Nephron progenitor cell (in vitro differentiated cells): Measurements from ENCODE around the gene MACROD2.
"Not testable (repeated sequence)": the region's sequence is repeated elsewhere in the genome, so short reads cannot be mapped to it uniquely, and the experiment has no call there.

Experiments used
- DNase-seq: peaks from one replicate; pipeline ENCODE4 v3.0.0; 2021
- H3K27ac Mint-ChIP-seq: 2 replicates; pipeline ENCODE4 v1.8.0; 2021; ENCODE audit warnings: mild to moderate bottlenecking, moderate library complexity, mixed read lengths
- H3K27me3 Mint-ChIP-seq: 2 replicates; pipeline ENCODE4 v1.8.0; 2021; ENCODE audit warnings: mild to moderate bottlenecking, low read depth, mixed read lengths; ENCODE audit not compliant: poor library complexity
- H3K36me3 Mint-ChIP-seq: 2 replicates; pipeline ENCODE4 v1.8.0; 2021; ENCODE audit warnings: low read depth, mixed read lengths
- H3K4me1 Mint-ChIP-seq: 2 replicates; pipeline ENCODE4 v1.8.0; 2021; ENCODE audit warnings: mixed read lengths
- H3K4me3 Mint-ChIP-seq: 2 replicates; pipeline ENCODE4 v1.8.0; 2021; ENCODE audit warnings: mild to moderate bottlenecking, moderate library complexity, mixed read lengths
- H3K9me3 Mint-ChIP-seq: 2 replicates; pipeline ENCODE4 v1.8.0; 2021; ENCODE audit warnings: mild to moderate bottlenecking, moderate library complexity, mixed read lengths
- TF ChIP-seq, protein P1 (sequence below): fragments of 200-600 bp; sonication (generic); IDR thresholded peaks from 2 replicates; pipeline ENCODE4 v1.5.0; 2021; ENCODE audit warnings: antibody characterized with exemption

Gene MACROD2

DNA sequence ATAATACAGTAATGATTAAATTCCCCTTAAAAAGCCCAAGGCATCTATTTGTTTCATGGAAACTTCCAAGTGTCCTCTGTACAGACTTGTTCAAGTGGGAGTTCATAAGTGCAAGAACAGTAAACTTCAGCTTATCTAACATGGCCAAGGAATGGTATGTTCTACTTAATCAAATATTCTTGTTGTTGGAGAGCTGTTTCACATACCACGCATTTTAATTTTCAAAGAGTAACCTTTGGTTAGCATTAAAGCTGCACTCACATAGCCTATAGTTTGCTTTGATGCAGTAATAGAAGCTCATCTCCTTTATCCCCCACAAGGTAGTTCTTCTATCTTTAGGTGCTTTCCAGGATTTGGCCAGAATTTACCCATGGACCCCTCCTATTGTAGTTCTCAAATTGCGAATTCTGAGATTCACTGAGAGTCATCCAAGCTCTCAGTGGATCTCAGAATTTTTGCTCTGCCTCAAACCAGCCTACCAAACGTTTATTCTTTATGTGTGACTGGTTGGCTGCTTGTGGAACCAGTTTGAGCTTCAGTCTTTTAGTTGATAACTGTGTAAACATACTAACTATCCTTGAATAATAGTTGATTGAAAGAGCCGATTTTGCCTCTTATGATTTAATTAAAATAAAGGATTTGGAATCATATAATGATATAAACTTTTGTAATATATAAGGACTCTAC is 1010.1 kb downstream of the MACROD2 start:
- peaks cover 3% of the 10 kb centered on the region for H3K27me3 Mint-ChIP-seq
- H3K27ac Mint-ChIP-seq: no peak overlapping the region
- no peaks in the 10 kb centered on the region for H3K36me3 Mint-ChIP-seq
- no peak overlapping the region for H3K4me3 Mint-ChIP-seq
- TF ChIP-seq, protein P1, sequence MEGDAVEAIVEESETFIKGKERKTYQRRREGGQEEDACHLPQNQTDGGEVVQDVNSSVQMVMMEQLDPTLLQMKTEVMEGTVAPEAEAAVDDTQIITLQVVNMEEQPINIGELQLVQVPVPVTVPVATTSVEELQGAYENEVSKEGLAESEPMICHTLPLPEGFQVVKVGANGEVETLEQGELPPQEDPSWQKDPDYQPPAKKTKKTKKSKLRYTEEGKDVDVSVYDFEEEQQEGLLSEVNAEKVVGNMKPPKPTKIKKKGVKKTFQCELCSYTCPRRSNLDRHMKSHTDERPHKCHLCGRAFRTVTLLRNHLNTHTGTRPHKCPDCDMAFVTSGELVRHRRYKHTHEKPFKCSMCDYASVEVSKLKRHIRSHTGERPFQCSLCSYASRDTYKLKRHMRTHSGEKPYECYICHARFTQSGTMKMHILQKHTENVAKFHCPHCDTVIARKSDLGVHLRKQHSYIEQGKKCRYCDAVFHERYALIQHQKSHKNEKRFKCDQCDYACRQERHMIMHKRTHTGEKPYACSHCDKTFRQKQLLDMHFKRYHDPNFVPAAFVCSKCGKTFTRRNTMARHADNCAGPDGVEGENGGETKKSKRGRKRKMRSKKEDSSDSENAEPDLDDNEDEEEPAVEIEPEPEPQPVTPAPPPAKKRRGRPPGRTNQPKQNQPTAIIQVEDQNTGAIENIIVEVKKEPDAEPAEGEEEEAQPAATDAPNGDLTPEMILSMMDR: no peak
- peaks cover 4% of the 10 kb centered on the region for H3K9me3 Mint-ChIP-seq
- H3K4me1 Mint-ChIP-seq: peaks cover 14% of the 10 kb centered on the region
- no peak for DNase-seq

DNA sequence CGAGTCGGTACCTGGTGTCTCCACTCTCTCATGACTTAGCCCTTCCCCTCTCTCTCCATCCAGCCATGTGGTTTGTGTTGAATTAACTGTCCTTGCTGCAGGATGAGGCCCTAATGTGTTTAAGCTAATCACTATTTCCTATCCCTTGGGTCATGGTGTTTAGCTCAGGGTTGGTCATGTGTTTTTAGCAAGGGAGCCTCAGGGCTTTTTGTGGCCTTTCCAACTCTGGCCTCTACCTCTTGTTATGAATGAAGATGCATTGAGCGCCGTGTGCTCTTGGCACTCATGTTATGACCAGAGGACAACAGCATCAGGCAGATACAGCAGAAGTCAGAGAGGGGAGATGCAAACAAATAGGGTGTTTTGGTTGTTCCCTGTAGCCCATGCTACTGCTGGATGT is 1016.3 kb downstream of the MACROD2 start:
- Mint-ChIP-seq H3K27ac (no peak overlapping the region), H3K4me1 (peaks cover 42% of the 10 kb centered on the region), H3K4me3 (no peak overlapping the region), H3K36me3 (no peaks in the 10 kb centered on the region), H3K27me3 (peaks cover 3% of the 10 kb centered on the region), H3K9me3 (peaks cover 3% of the 10 kb centered on the region)
- DNase-seq: no peak
- TF ChIP-seq, protein P1: no peak

DNA sequence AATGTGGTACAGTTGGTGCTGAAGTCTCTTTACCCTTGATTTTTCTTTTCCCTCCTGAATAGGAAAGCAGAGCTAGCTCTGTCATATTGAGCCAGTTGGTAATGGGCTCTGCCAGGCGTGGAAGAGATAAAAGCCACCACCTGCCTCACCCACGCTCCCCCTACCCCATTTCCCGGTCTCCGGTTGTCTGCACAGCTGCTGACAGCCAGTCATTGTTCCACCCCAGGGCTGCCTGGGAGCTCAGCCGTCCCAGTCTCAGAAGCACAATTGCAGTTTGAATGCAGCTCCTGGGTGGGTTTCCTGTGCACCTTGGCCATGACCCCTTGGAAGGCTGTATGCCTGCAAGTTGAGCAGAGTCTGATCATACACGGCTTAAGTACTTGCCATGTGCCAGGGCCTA is 1017.2 kb downstream of the MACROD2 start:
- H3K4me3 Mint-ChIP-seq: no peak overlapping the region
- peak; percentile 18 for DNase-seq
- no peaks in the 10 kb centered on the region for H3K27me3 Mint-ChIP-seq
- peak overlapping the region; percentile 33 for H3K27ac Mint-ChIP-seq
- peaks cover 3% of the 10 kb centered on the region for H3K9me3 Mint-ChIP-seq
- peaks cover 42% of the 10 kb centered on the region for H3K4me1 Mint-ChIP-seq
- TF ChIP-seq, protein P1: no peak
- no peaks in the 10 kb centered on the region for H3K36me3 Mint-ChIP-seq

DNA sequence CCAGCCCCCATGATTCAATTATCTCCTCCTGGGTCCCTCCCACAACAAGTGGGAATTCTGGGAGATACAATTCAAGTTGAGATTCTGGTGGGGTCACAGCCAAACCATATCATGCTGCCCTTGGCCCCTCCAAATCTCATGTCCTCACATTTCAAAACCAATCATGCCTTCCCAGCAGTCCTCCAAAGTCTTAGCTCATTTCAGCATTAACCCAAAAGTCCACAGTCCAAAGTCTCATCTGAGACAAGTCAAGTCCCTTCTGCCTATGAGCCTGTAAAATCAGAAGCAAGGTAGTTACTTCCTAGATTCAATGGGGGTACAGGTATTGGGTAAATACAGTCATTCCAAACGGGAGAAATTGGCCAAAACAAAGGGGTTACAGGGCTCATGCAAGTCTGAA is 1021.6 kb downstream of the MACROD2 start:
- not testable (repeated sequence) for H3K9me3 Mint-ChIP-seq, H3K36me3 Mint-ChIP-seq, H3K4me3 Mint-ChIP-seq, DNase-seq, H3K27ac Mint-ChIP-seq, H3K27me3 Mint-ChIP-seq
- H3K4me1 Mint-ChIP-seq: peaks cover 14% of the 10 kb centered on the region

DNA sequence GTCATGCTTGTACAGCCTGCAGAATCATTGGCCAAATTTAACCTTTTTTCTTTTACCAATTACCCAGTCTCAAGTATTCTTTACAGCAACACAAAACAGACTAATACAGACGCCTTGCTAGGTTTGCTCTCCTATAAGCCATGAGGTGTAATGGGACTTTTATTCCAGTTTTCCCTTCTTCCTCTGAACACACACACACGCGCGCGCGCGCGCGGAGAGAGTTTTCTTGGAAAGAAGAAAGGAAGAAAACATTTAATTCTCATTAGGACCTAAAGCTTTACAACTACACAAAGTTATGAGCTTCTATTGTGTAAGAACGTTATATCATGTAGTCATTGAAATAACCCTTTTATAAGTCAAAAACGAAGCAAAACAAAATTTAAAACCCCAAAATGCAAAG is 1023.6 kb downstream of the MACROD2 start:
- no peak for DNase-seq
- Mint-ChIP-seq H3K36me3 (no peaks in the 10 kb centered on the region), H3K9me3 (peaks cover 13% of the 10 kb centered on the region), H3K4me3 (no peak overlapping the region), H3K27ac (no peak overlapping the region), H3K4me1 (no peaks in the 10 kb centered on the region), H3K27me3 (no peaks in the 10 kb centered on the region)
- TF ChIP-seq, protein P1: no peak

DNA sequence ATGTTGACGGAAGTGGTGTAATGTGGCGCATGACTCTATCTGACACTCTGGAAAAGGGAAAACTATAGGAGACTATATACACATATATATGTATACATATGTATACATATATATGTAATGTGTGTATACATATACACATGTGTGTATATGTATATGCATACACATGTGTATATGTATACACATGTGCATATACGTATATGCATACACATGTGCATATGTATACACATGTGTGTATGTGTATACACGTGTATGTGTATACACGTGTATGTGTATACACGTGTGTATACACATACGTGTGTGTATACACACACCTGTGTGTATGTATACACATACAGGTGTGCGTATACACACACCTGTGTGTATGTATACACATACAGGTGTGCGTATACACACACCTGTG is 1025.5 kb downstream of the MACROD2 start:
- DNase-seq: no peak
- Mint-ChIP-seq H3K27ac (no peak overlapping the region), H3K4me1 (no peaks in the 10 kb centered on the region), H3K9me3 (peaks cover 13% of the 10 kb centered on the region), H3K27me3 (no peaks in the 10 kb centered on the region), H3K36me3 (no peaks in the 10 kb centered on the region), H3K4me3 (no peak overlapping the region)
- TF ChIP-seq, protein P1: no peak
